EH (cell line): ENCODE measurements around the gene KRTAP2-2.
"Not testable (repeated sequence)": the region's sequence is repeated elsewhere in the genome, so short reads cannot be mapped to it uniquely, and the experiment has no call there.

ENCODE experiments used
- DNase-seq: peaks from one replicate; pipeline ENCODE4 v3.0.0-alpha.2; 2015; ENCODE audit warnings: low read depth

The KRTAP2-2 gene

DNA sequence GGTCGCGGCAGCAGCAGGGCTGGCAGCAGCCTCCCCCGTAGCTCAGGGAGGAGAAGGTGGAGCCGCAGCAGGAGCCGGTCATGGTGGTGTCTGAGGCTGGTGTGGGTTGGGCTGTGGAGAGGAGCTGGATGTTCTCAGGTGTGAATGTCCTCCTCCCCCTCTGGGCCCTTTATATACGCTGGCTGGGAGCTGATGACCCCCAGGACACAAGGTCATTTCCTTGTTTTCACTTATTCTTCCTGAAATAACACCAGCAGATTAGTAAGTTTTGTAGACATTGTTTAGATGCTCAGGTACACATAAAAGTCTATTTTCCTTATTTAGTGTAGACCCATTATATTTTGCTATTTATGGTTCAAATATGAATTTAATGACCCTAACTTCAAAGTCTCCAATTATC is at the start of gene KRTAP2-2:
Gene KRTAP2-2, minus strand, starts transcription at position 101 of the 400 bp plus-strand sequence. Its CDS starts 19 bp downstream, at position 82.
- not testable (repeated sequence) for DNase-seq

GRCh38 chr17:41104386-41105038 is 49.5 kb upstream of the KRTAP2-2 start:
- DNase-seq: peak; percentile 87

GRCh38 chr17:41103896-41104295 is 48.9 kb upstream of the KRTAP2-2 start:
- peak; percentile 55 for DNase-seq

GRCh38 chr17:41101586-41102259 is 46.7 kb upstream of the KRTAP2-2 start, which contains the start of gene KRTAP4-16:
KRTAP4-16 (minus strand) TSS chr17:41102209; CDS start chr17:41102209, 0 bp downstream.
- no peak for DNase-seq

GRCh38 chr17:41099682-41100480 is 44.9 kb upstream of the KRTAP2-2 start:
- peak; percentile 97 for DNase-seq

DNA sequence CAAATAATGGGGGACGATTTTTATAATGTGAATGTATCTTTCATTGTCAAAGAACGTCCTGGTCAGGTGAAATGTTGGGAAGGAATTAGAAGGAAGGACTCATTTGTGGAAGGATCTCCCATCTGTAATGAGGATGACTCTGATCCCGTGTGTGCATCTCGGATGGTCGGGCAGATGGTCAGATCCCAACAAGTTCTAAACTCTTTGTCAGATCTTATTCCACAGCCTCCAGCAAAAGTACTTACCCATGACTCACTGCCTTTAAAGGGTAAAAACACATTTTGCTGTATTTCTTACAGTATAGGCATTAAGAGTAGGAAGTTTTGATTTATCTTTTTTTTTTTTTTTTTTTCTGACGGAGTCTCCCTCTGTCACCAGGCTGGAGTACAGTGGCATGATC is 43.5 kb upstream of the KRTAP2-2 start:
- DNase-seq: peak; percentile 94

DNA sequence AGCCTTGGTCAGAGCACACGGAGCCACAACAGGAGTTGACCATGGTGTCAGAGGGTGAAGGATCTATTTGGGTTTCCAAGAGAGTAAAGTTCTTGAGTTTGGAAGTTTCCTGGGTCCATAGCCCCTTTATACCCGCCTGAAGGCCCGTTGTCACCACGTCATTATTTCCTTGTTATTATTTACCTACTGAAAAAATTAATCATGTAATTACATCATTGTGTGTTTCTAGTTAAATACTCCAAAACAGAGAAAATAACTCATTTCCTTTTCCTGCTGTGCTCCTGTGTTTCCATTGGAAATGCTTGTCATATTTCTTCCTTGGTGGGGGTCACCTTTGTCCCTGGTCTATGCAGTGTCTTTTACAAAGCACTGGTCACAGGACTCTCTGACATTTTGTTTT is 43.0 kb upstream of the KRTAP2-2 start, which contains the start of gene KRTAP4-8:
Gene KRTAP4-8, minus strand, starts transcription at position 101 of the 400 bp plus-strand sequence. Its CDS starts 58 bp downstream, at position 43.
- DNase-seq: no peak

DNA sequence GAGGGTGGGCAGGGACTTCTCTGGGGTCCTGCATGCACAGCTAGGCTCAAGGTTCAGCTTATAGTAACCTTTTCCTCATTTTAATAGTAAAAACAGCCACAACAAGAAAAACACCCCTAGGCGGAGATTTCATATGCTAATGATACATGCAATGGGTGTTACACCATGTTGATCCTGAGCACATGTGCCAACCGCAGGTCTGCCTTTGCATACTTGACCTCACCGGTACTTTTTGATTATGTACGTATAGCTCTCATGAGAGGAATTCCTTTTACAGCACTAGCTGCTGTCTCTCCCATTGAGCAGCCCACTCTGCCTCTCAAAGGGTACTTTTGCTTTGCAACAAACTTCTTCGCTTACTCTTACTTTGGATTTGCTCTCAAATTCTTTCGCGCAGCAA is 41.0 kb upstream of the KRTAP2-2 start:
- DNase-seq: no peak

- not testable (repeated sequence) for DNase-seq
Measured at GRCh38 chr17:41088760-41089352, 33.8 kb upstream of the KRTAP2-2 start.

DNA sequence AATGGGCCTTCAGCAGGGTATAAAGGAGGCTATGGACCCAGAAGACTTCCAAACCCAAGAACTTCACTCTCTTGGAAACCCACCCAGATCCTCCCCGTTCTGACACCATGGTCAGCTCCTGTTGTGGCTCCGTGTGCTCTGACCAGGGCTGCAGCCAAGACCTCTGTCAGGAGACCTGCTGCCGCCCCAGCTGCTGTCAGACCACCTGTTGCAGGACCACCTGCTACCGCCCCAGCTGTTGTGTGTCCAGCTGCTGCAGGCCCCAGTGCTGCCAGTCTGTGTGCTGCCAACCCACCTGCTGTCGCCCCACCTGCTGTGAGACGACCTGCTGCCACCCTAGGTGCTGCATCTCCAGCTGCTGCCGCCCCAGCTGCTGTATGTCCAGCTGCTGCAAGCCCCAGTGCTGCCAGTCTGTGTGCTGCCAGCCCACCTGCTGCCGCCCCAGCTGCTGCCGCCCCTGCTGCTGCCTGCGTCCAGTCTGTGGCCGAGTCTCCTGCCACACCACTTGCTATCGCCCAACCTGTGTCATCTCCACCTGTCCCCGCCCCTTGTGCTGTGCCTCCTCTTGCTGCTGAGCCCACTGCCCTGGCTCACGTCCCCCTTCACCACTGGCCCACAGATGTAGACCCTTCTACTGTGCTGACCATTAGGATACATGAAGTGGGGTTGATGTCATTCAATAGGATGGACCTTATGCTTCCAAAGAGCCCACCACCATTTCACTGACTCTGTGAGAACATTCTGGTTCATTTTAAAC is 29.2 kb upstream of the KRTAP2-2 start, which contains the start of gene KRTAP4-7:
Gene KRTAP4-7, plus strand, starts transcription at position 51 of the 757 bp plus-strand sequence. Its CDS starts 57 bp downstream, at position 108.
- DNase-seq: not testable (repeated sequence)

DNA sequence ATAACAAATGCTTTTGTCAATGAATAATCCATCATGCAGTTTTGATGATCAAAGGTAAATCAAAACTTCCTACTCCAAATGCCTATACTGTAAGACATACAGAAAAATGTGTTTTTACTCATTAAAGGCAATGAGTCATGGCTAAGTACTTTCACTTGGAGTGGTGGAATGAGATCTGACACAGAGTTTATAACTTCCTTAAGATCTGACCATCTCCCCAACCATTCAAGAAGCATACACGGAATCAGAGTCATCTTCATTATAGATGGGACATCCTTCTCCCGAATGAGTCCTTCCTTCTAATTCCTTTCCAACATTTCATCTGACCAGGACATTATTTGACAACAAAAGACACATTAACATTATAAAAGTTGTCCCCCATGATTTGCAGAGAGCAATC is 28.4 kb upstream of the KRTAP2-2 start:
- DNase-seq: peak; percentile 92

DNA sequence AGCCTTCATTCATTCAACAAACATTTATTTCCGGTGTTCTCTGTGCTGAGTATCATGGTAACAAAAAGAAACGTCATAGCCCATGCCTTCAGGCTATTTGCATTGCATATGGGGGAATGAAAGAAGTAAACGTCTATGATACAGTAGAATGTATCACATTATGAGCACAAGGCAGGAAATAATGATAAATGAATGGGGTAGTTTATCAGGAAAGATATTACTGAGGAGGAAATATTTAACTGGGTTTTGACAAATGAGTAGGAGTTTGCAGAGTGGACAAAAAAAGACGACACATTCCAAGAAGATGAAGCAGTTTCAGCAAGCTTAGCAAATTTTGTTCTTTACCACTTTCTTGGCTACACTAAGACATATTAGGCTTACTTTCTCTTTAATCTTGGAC is 27.6 kb upstream of the KRTAP2-2 start:
- peak; percentile 56 for DNase-seq

DNA sequence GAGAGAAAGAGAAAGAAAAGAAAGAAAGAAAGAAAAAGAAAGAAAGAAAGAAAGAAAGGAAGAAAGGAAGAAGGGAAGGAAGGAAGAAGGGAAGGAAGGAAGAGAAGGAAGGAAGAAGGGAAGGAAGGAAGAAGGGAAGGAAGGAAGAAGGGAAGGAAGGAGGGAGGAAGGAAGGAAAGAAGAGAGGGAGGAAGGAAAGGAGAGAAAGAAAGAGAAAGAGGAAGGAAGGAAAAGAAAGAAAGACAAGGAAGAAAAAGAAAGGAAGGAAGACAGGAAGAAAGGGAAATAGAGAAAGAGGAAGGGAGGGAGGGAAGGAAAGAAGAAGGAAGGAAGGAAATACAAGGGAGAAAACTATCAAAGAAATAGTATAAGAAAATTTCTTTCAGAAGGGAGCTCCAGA is 21.8 kb upstream of the KRTAP2-2 start:
- DNase-seq: no peak

GRCh38 chr17:41073676-41074075 is 18.6 kb upstream of the KRTAP2-2 start:
- DNase-seq: no peak

GRCh38 chr17:41071606-41072360 is 16.8 kb upstream of the KRTAP2-2 start:
- DNase-seq: no peak

DNA sequence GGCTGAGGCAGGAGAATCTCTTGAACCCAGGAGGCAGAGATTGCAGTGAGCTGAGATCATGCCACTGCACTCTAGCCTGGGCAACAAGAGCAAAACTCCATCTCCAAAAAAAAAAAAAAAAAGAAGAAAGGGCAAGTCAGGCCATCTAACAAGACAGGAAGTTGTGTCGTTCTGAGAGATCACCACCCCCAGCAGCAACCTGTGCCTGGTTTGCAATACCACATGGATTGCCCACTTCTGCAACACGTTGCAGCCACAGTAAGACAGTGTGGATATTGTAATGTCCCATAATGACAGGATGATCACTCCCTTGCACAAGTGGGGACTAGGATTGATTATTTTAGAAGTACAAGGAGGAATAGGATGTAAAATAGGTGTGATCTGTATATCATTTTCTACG is 14.0 kb upstream of the KRTAP2-2 start:
- DNase-seq: no peak

DNA sequence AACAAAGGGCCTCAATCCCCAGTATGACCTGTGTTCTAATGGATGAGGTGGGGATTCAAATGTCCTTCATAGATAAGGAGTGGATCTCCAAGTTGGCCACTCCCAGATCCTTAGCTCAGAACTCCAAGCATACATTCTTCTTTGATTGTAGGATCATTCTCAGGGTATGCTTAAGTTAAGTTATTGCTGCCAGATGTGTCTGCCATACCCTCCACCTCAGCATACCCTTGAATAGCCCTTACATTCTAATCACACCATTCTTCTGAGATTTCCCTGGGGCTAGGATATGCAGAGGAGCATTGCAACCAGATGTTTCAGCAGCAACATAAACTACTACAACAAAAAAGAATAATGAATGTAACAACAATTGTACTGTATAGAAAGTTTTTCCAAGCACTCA is 12.3 kb upstream of the KRTAP2-2 start:
- DNase-seq: peak; percentile 80

DNA sequence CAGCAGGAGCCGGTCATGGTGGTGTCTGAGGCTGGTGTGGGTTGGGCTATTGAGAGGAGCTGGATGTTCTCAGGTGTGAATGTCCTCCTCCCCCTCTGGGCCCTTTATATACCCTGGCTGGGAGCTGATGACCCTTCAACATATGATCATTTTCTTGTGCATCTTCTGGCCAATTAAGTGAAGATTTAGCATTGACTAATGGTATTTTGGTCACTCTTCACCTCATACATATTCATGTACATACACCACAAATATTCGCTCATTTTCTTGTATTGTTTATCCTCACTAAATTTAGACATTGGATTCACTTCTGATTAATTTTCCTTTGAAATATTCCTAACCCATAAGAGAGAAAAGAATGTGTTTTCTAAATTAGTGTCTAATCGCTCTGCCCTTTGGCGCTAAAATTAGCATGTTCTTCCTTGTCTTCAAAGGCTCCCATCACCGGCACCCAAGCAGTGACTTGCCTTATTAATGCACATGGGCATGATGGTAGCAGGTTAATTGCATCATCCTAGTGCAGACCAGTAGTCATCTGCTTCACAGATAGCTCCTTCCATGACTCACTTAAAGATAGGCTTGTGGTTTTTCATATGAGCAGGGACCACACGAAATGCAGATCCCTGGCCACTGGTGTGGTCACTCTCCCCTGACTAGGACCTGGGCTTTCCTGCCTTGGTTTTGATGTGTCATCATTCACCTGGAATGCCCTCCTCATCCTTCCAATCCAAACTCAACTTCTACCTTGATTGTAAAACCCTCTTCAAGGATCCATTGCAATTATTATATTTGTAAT is 11.0 kb upstream of the KRTAP2-2 start, which contains the start of gene KRTAP2-4:
Gene KRTAP2-4, minus strand, starts transcription at position 51 of the 796 bp plus-strand sequence. Its CDS starts 34 bp downstream, at position 17.
- peak; percentile 96 for DNase-seq

- not testable (repeated sequence) for DNase-seq
Measured at GRCh38 chr17:41065016-41065689, 10.1 kb upstream of the KRTAP2-2 start.
